HG02759 (cell line): ENCODE measurements around the gene DNAI1.

ENCODE experiments used
- ATAC-seq: cut with Tn5 transposase; IDR thresholded peaks from one replicate; pipeline ENCODE4 v1.9.1; 2021; ENCODE audit warnings: mild to moderate bottlenecking, moderate library complexity; ENCODE audit not compliant: unreplicated experiment

The DNAI1 gene

GRCh38 chr9:34486572-34486971, 28.0 kb downstream of the DNAI1 start:
- no peak for ATAC-seq

- ATAC-seq = no peak
Measured at GRCh38 chr9:34490360-34490759, 31.8 kb downstream of the DNAI1 start.

GRCh38 chr9:34490760-34491159, 32.2 kb downstream of the DNAI1 start:
- ATAC-seq = no peak

- no peak for ATAC-seq
Measured at GRCh38 chr9:34491596-34491995, 33.0 kb downstream of the DNAI1 start.

- no peak for ATAC-seq
Measured at GRCh38 chr9:34492051-34492450, 33.4 kb downstream of the DNAI1 start.

GRCh38 chr9:34493972-34494535, 35.4 kb downstream of the DNAI1 start:
- ATAC-seq = no peak

GRCh38 chr9:34496149-34496712, 37.6 kb downstream of the DNAI1 start:
- no peak for ATAC-seq

GRCh38 chr9:34498553-34498952, 39.9 kb downstream of the DNAI1 start:
- ATAC-seq = no peak

GRCh38 chr9:34499076-34499475, 40.5 kb downstream of the DNAI1 start:
- ATAC-seq = no peak

- peak; percentile 58 for ATAC-seq
Measured at GRCh38 chr9:34500623-34501267, 42.1 kb downstream of the DNAI1 start.

GRCh38 chr9:34501372-34501771, 42.8 kb downstream of the DNAI1 start:
- ATAC-seq = no peak

- ATAC-seq = no peak
Measured at GRCh38 chr9:34501889-34502425, 43.4 kb downstream of the DNAI1 start.

GRCh38 chr9:34502471-34502870, 43.9 kb downstream of the DNAI1 start:
- ATAC-seq = no peak

GRCh38 chr9:34502891-34503290, 44.3 kb downstream of the DNAI1 start:
- ATAC-seq = no peak

GRCh38 chr9:34503406-34503805, 44.8 kb downstream of the DNAI1 start:
- ATAC-seq = no peak

GRCh38 chr9:34505370-34506120, 46.9 kb downstream of the DNAI1 start:
- no peak for ATAC-seq

- no peak for ATAC-seq
Measured at GRCh38 chr9:34506623-34507022, 48.0 kb downstream of the DNAI1 start.

- ATAC-seq = no peak
Measured at GRCh38 chr9:34507556-34507955, 49.0 kb downstream of the DNAI1 start.

GRCh38 chr9:34507966-34508365, 49.4 kb downstream of the DNAI1 start:
- ATAC-seq = no peak

- ATAC-seq = no peak
Measured at GRCh38 chr9:34508463-34508862, 49.9 kb downstream of the DNAI1 start.

GRCh38 chr9:34508951-34509350, 50.3 kb downstream of the DNAI1 start:
- no peak for ATAC-seq
